Measurements from ENCODE around the gene C5orf24. TPM values are rescaled to one million over a fixed set of nuclear protein-coding genes. Genes with fewer than 3 reads are reported as not detected.

The C5orf24 gene
- total and polyA plus RNA-seq, 2 donors from 2014 or later = 18.2 to 46.1 TPM

GRCh38 chr5:134813407-134813806 is 32.4 kb upstream of the C5orf24 start:
- TF ChIP-seq CTCF (IDR thresholded peaks at IDR 0.05; ENCODE audit: borderline replicate concordance, extremely low read depth, insufficient read depth) = no peak
- Histone ChIP-seq H3K27me3 (ENCODE audit: control insufficient read depth, insufficient read depth, low read length) (no peaks in the 10 kb centered on the region), H3K36me3 (ENCODE audit: control insufficient read depth in 2 of 3, insufficient read depth in 3 of 3, low read length in 3 of 3) (peaks cover 2 to 17% (median 5%) of the 10 kb centered on the region in 3 donors), H3K27ac (ENCODE audit: low read depth in 2 of 2, low read length in 2 of 2) (no peak overlapping the region), H3K4me3 (ENCODE audit: low read length in 3 of 3) (no peak overlapping the region), H3K9me3 (ENCODE audit: control insufficient read depth in 2 of 3, insufficient read depth in 1 of 3, low read length in 3 of 3) (no peaks in the 10 kb centered on the region), H3K9ac (ENCODE audit: low read length in 3 of 3) (no peak overlapping the region), H3K4me1 (ENCODE audit: control insufficient read depth in 2 of 3, insufficient read depth in 2 of 3, low read depth in 1 of 3, low read length in 3 of 3) (peaks cover 0 to 4% (median 0%) of the 10 kb centered on the region in 3 donors)
- DNase-seq = peak in 3 of 5 donors; percentile 12 to 38 (median 24)
- intact Hi-C loops (cut with DNase I) = no loop called here
- no peak for FAIRE-seq

- TF ChIP-seq CTCF (IDR thresholded peaks at IDR 0.05; ENCODE audit: borderline replicate concordance, extremely low read depth, insufficient read depth) = no peak
- Histone ChIP-seq H3K4me1 (ENCODE audit: control insufficient read depth in 2 of 3, insufficient read depth in 2 of 3, low read depth in 1 of 3, low read length in 3 of 3) (peaks cover 0 to 4% (median 0%) of the 10 kb centered on the region in 3 donors), H3K27me3 (ENCODE audit: control insufficient read depth, insufficient read depth, low read length) (no peaks in the 10 kb centered on the region), H3K9me3 (ENCODE audit: control insufficient read depth in 2 of 3, insufficient read depth in 1 of 3, low read length in 3 of 3) (no peaks in the 10 kb centered on the region), H3K9ac (ENCODE audit: low read length in 3 of 3) (no peak overlapping the region), H3K4me3 (ENCODE audit: low read length in 3 of 3) (no peak overlapping the region), H3K27ac (ENCODE audit: low read depth in 2 of 2, low read length in 2 of 2) (no peak overlapping the region), H3K36me3 (ENCODE audit: control insufficient read depth in 2 of 3, insufficient read depth in 3 of 3, low read length in 3 of 3) (peaks cover 2 to 19% (median 7%) of the 10 kb centered on the region in 3 donors)
- intact Hi-C loops (cut with DNase I) = no loop called here
- DNase-seq (no peak), FAIRE-seq (no peak)
These were observed 31.9 kb upstream of the C5orf24 start for GRCh38 chr5:134813827-134814226.

- Histone ChIP-seq H3K4me1 (ENCODE audit: control insufficient read depth in 2 of 3, insufficient read depth in 2 of 3, low read depth in 1 of 3, low read length in 3 of 3) (peaks cover 0 to 4% (median 0%) of the 10 kb centered on the region in 3 donors), H3K9me3 (ENCODE audit: control insufficient read depth in 2 of 3, insufficient read depth in 1 of 3, low read length in 3 of 3) (no peaks in the 10 kb centered on the region), H3K9ac (ENCODE audit: low read length in 3 of 3) (no peak overlapping the region), H3K36me3 (ENCODE audit: control insufficient read depth in 2 of 3, insufficient read depth in 3 of 3, low read length in 3 of 3) (peaks cover 2 to 27% (median 6%) of the 10 kb centered on the region in 3 donors), H3K4me3 (ENCODE audit: low read length in 3 of 3) (no peak overlapping the region), H3K27ac (ENCODE audit: low read depth in 2 of 2, low read length in 2 of 2) (no peak overlapping the region), H3K27me3 (ENCODE audit: control insufficient read depth, insufficient read depth, low read length) (no peaks in the 10 kb centered on the region)
- no peak for FAIRE-seq
- intact Hi-C loops (cut with DNase I) = no loop called here
- no peak for DNase-seq
- TF ChIP-seq CTCF (IDR thresholded peaks at IDR 0.05; ENCODE audit: borderline replicate concordance, extremely low read depth, insufficient read depth) = no peak
These were observed 28.8 kb upstream of the C5orf24 start for GRCh38 chr5:134817006-134817405.

- peaks cover 0 to 28% (median 8%) of the 10 kb centered on the region in 3 donors for H3K36me3 ChIP-seq (ENCODE audit: control insufficient read depth in 2 of 3, insufficient read depth in 3 of 3, low read length in 3 of 3)
- no peak overlapping the region for H3K9ac ChIP-seq (ENCODE audit: low read length in 3 of 3)
- peaks cover 0 to 4% (median 0%) of the 10 kb centered on the region in 3 donors for H3K4me1 ChIP-seq (ENCODE audit: control insufficient read depth in 2 of 3, insufficient read depth in 2 of 3, low read depth in 1 of 3, low read length in 3 of 3)
- no peak for DNase-seq
- TF ChIP-seq CTCF (IDR thresholded peaks at IDR 0.05; ENCODE audit: borderline replicate concordance, extremely low read depth, insufficient read depth) = no peak
- no peaks in the 10 kb centered on the region for H3K9me3 ChIP-seq (ENCODE audit: control insufficient read depth in 2 of 3, insufficient read depth in 1 of 3, low read length in 3 of 3)
- H3K27me3 ChIP-seq (ENCODE audit: control insufficient read depth, insufficient read depth, low read length) = no peaks in the 10 kb centered on the region
- FAIRE-seq = no peak
- H3K27ac ChIP-seq (ENCODE audit: low read depth in 2 of 2, low read length in 2 of 2) = no peak overlapping the region
- no peak overlapping the region for H3K4me3 ChIP-seq (ENCODE audit: low read length in 3 of 3)
- intact Hi-C loops (cut with DNase I) = no loop called here
These were observed 27.0 kb upstream of the C5orf24 start for GRCh38 chr5:134818776-134819175.
